Parathyroid adenoma (tissue), 2 donors: Measurements from ENCODE around the gene ZNF524.
A peak's percentile ranks its signal among the peaks of the same experiment; 100 is the strongest.
"Not testable (repeated sequence)": the region's sequence is repeated elsewhere in the genome, so short reads cannot be mapped to it uniquely, and the experiment has no call there.

Experiments
- H2AFZ ChIP-seq: fragments of 300-600 bp; sonication (generic); one replicate; pipeline ENCODE4 v1.7.0; 2017; ENCODE audit warnings: antibody characterized with exemption, mild to moderate bottlenecking
- H3K27ac ChIP-seq: fragments of 300-600 bp; sonication (generic); one replicate; pipeline ENCODE4 v1.7.0; 2017
- H3K27me3 ChIP-seq: fragments of 300-600 bp; sonication (generic); one replicate; pipeline ENCODE4 v1.7.0; 2017; ENCODE audit warnings: low read length; ENCODE audit not compliant: control insufficient read depth, insufficient read depth
- H3K36me3 ChIP-seq: fragments of 300-600 bp; sonication (generic); one replicate; pipeline ENCODE4 v1.7.0; 2017; ENCODE audit warnings: low read length; ENCODE audit not compliant: control insufficient read depth, insufficient read depth
- H3K4me1 ChIP-seq: fragments of 300-600 bp; sonication (generic); one replicate; pipeline ENCODE4 v1.7.0; 2017; ENCODE audit warnings: control low read depth
- H3K4me2 ChIP-seq: fragments of 300-600 bp; sonication (generic); one replicate; pipeline ENCODE4 v1.7.0; 2017; ENCODE audit warnings: low read length
- H3K4me3 ChIP-seq: fragments of 300-600 bp; sonication (generic); one replicate; pipeline ENCODE4 v1.7.0; 2017; ENCODE audit warnings: low read depth, low read length
- H3K79me2 ChIP-seq: fragments of 300-600 bp; sonication (generic); one replicate; pipeline ENCODE4 v1.7.0; 2017; ENCODE audit warnings: control low read depth
- H3K9ac ChIP-seq: fragments of 300-600 bp; sonication (generic); one replicate; pipeline ENCODE4 v1.7.0; 2017; ENCODE audit warnings: mild to moderate bottlenecking
- H3K9me3 ChIP-seq: fragments of 300-600 bp; sonication (generic); one replicate; pipeline ENCODE4 v1.7.0; 2017; ENCODE audit warnings: low read length; ENCODE audit not compliant: control insufficient read depth
- CTCF ChIP-seq: fragments of 300-600 bp; sonication (generic); IDR thresholded peaks from one replicate; pipeline ENCODE4 v1.7.0; 2017; ENCODE audit warnings: antibody characterized with exemption, mild to moderate bottlenecking
- donor health status: primary hyperparathyroidism.

ZNF524 gene

DNA sequence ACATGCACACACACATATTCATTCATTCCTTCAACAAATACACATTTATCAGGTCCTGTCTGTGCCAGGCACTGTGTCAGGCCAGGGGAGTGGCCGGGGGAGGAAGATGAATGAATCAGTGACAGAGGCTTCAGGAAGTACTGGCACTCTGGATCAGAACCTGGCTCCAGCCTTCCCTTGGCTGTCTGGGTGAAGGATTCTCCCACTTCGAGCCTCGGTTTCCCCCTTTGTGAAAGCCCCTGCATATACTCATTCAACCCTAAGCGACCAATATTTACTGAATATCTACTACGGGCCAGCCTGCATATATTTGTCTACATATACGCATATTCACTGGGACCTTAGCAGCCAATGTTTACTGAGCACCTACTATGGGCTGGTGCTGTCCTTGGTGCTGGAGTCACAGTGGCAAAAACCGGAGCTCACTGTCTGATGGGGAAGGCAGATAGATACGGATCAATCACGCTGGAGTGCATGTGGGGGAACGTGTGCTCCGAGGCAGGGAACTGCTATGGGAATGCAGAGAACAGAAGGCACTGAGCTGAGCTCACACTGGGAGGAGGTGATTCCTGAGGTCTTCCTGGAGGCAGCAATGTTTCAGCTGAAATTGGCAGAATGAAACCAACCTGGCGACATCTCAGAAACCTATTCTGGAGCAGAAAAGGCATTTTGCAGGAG, 18.8 kb upstream of the ZNF524 start:
- H3K9ac ChIP-seq: peak overlapping the region; percentile 91
- H3K4me1 ChIP-seq: peaks cover 14% of the 10 kb centered on the region
- peak overlapping the region; percentile 91 for H3K27ac ChIP-seq
- H3K36me3 ChIP-seq: no peaks in the 10 kb centered on the region
- H3K79me2 ChIP-seq: no peaks in the 10 kb centered on the region
- peak overlapping the region; percentile 98 for H2AFZ ChIP-seq
- H3K4me2 ChIP-seq: peak overlapping the region; percentile 68
- no peaks in the 10 kb centered on the region for H3K27me3 ChIP-seq
- no peaks in the 10 kb centered on the region for H3K9me3 ChIP-seq
- no peak for TF ChIP-seq CTCF
- H3K4me3 ChIP-seq: peak overlapping the region; percentile 86

DNA sequence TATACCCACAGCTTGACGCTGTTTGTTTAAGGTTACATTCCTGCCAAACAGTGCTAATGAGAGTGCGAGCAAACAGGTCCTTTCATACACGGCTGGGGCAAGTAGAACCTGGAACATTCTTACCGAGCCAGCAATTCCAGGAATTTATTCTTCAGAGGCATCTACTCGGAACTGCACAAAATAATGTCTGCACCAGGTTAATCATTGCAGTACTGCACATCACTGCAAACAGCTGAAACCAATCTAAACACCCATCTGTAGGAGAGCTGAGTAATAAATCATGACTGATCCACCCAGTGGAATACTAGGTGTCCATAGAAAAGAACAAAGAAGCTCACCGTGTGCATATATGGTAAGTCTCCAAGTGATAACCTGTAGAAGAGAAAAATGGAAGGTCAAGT, 18.3 kb upstream of the ZNF524 start:
- no peak overlapping the region for H3K9ac ChIP-seq
- H3K4me1 ChIP-seq: peaks cover 18% of the 10 kb centered on the region
- peak overlapping the region; percentile 68 for H3K4me2 ChIP-seq
- no peaks in the 10 kb centered on the region for H3K36me3 ChIP-seq
- no peaks in the 10 kb centered on the region for H3K79me2 ChIP-seq
- H3K27me3 ChIP-seq: no peaks in the 10 kb centered on the region
- no peak for TF ChIP-seq CTCF
- H2AFZ ChIP-seq: peak overlapping the region; percentile 98
- peak overlapping the region; percentile 91 for H3K27ac ChIP-seq
- no peak overlapping the region for H3K4me3 ChIP-seq
- no peaks in the 10 kb centered on the region for H3K9me3 ChIP-seq

- peak overlapping the region; percentile 91 for H3K27ac ChIP-seq
- not testable (repeated sequence) for H3K4me3 ChIP-seq, H3K9me3 ChIP-seq
Measured at GRCh38 chr19:55582284-55582683, 17.8 kb upstream of the ZNF524 start.

DNA sequence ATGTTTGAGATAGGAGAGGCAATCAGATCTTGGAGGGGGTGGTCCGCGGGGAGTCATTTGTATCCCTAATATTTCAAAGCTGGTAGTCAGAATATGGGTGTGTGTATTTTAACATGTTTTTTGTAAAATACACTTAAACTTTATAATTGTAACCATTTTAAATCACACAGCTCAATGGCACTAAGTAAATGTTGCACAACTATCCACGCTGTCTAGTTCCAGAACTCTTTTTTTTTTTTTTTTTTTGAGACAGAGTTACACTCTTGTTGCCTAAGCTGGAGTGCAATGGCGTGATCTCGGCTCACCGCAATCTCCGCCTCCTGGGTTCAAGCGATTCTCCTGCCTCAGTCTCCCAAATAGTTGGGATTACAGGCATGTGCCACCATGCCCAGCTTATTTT, 16.2 kb upstream of the ZNF524 start:
- H2AFZ ChIP-seq, H3K4me3 ChIP-seq, H3K9ac ChIP-seq, H3K4me2 ChIP-seq, H3K9me3 ChIP-seq, H3K27me3 ChIP-seq, H3K36me3 ChIP-seq, H3K79me2 ChIP-seq, H3K27ac ChIP-seq: not testable (repeated sequence)
- peaks cover 21% of the 10 kb centered on the region for H3K4me1 ChIP-seq

More at GRCh38 chr19:55582284-55582683, 17.8 kb upstream of the ZNF524 start:
- not testable (repeated sequence) for H3K36me3 ChIP-seq, H3K4me2 ChIP-seq, H3K27me3 ChIP-seq, H3K9ac ChIP-seq, H3K79me2 ChIP-seq
- Histone ChIP-seq H2AFZ (peak overlapping the region; percentile 98), H3K4me1 (peaks cover 21% of the 10 kb centered on the region)

GRCh38 chr19:55584871-55585270, 15.2 kb upstream of the ZNF524 start:
- Histone ChIP-seq H3K36me3 (no peaks in the 10 kb centered on the region), H3K4me2 (no peak overlapping the region), H3K9me3 (no peaks in the 10 kb centered on the region), H3K27me3 (no peaks in the 10 kb centered on the region), H3K4me1 (peaks cover 21% of the 10 kb centered on the region), H3K27ac (peak overlapping the region; percentile 62), H3K79me2 (no peaks in the 10 kb centered on the region), H3K4me3 (no peak overlapping the region), H2AFZ (no peak overlapping the region), H3K9ac (no peak overlapping the region)
- no peak for TF ChIP-seq CTCF
